GM12891 (cell line): Measurements from ENCODE around the gene SLC29A4.

ENCODE experiments used
- POLR2A ChIP-seq: IDR thresholded peaks from 2 replicates; pipeline ENCODE4 v1.6.1; 2011; ENCODE audit warnings: low read depth, low read length, control low read depth
- POLR2AphosphoS5 ChIP-seq: IDR thresholded peaks from 2 replicates; pipeline ENCODE4 v1.6.1; 2011; ENCODE audit warnings: low read depth, low read length, control low read depth
- SPI1 ChIP-seq: IDR thresholded peaks from 2 replicates; pipeline ENCODE4 v1.6.1; 2011; ENCODE audit warnings: low read depth, low read length, control low read depth

DNA sequence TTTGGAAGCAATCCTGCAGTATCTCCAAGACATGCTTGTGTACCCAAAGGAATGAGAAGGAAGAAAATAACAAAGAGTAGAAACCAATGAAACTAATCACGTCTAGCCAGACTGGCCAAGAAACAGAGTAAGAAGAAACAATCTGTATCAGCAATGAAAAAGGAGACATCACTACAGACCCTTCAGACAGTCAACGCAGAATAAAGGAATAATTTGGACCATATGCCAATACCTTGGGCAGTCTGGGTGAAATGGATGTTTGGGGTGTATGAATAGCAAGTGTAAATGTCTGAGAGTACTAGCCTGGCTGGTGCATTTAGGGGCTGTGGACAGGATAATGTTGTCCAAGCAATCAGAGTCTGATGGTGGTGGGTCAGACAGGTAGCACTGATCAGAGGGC, 61.1 kb downstream of the SLC29A4 start:
- TF ChIP-seq POLR2A (no peak), POLR2AphosphoS5 (no peak), SPI1 (no peak)
